ENCODE data around the gene NMB.

DNA sequence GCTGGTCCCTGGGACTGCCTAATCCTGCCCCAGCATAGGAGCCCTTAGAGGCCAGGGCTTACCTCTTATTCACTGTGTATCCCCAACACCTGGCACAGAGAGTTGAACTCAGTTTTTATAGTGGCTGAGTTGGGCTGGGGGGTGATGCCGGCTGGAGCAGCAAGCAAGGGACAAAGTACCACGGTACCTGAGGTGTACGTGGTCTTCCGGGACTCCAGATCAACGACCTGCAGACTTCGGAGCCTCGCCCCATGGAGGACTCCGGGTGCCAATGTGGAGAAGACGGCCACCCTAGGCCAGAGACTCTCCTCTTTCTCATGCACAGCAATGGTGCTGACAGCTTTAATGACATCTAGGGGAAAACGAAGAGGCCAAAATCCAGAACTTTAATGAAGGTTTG lies 12.0 kb downstream of the NMB start:
- no peak for TF ChIP-seq EZH2phosphoT487 (IDR thresholded peaks at IDR 0.05; ENCODE audit: low read depth)
- TF ChIP-seq, protein P1, sequence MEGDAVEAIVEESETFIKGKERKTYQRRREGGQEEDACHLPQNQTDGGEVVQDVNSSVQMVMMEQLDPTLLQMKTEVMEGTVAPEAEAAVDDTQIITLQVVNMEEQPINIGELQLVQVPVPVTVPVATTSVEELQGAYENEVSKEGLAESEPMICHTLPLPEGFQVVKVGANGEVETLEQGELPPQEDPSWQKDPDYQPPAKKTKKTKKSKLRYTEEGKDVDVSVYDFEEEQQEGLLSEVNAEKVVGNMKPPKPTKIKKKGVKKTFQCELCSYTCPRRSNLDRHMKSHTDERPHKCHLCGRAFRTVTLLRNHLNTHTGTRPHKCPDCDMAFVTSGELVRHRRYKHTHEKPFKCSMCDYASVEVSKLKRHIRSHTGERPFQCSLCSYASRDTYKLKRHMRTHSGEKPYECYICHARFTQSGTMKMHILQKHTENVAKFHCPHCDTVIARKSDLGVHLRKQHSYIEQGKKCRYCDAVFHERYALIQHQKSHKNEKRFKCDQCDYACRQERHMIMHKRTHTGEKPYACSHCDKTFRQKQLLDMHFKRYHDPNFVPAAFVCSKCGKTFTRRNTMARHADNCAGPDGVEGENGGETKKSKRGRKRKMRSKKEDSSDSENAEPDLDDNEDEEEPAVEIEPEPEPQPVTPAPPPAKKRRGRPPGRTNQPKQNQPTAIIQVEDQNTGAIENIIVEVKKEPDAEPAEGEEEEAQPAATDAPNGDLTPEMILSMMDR (IDR thresholded peaks at IDR 0.05; ENCODE audit: low read depth, low read length): no peak

All from OCI-LY3 (cell line).